ENCODE results near the gene BOLA1. TPM values are rescaled to one million over a fixed set of nuclear protein-coding genes. Genes with fewer than 3 reads are reported as not detected.
"Not testable (repeated sequence)": the region's sequence is repeated elsewhere in the genome, so short reads cannot be mapped to it uniquely, and the experiment has no call there.

BOLA1 gene
- total RNA-seq, 1 donor from 2014 or later = 15.3 TPM

- DNase-seq = not testable (repeated sequence)
Observed at GRCh38 chr1:149887196-149887455, 12.2 kb upstream of the BOLA1 start.

DNA sequence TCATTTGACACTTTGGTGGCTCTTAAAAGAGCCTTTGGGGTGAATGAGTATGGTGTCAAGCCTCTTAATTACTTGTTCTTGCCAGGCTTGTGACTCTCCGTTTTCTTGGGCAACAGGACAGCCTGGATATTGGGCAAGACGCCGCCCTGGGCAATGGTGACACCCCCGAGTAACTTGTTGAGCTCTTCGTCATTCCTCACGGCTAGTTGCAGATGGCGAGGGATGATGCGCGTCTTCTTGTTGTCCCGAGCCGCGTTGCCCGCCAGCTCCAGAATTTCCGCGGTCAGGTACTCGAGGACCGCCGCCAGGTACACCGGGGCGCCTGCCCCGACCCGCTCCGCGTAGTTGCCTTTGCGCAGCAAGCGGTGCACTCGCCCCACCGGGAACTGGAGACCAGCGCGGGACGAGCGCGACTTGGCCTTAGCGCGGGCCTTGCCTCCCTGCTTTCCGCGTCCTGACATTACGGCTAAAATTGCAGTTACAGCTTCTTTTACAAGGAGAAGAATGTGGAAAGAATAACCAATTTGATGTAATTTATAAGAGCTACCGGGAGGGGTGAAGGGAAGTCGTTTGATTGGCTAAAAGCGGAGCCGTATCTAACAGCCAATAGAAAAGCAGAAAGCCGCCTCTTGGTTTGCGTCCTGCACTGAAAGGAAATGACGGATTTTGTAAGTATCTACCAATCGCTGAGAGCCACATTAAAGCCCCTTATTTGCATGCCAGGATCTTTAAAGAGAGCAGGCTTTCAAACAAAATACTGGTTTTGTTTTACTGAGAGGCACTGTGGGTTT lies 11.7 kb upstream of the BOLA1 start:
- peak; percentile 99 for DNase-seq

- DNase-seq = peak; percentile 95
Observed at GRCh38 chr1:149888247-149888998, 10.9 kb upstream of the BOLA1 start.

GRCh38 chr1:149888999-149889289 lies 10.4 kb upstream of the BOLA1 start:
- peak; percentile 77 for DNase-seq

DNA sequence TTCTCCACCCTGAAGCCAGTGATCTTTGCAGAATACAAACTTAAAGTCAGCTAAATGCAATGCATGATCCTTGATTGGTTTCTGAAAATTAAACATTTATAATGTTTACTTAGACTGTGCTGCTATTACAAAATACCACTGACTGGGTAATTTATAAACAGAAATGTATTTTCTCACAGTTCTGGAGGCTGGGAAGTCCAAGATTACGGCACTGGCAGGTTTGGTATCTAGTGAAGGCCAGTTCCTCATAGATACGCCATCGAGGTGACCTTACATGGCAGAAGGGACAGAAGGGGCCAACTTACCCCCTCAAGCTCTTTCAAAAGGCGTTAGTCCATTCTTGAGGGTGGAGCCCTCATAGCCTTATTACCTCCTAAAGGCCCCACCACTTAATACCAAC lies 2.8 kb upstream of the BOLA1 start:
- no peak for DNase-seq

- no peak for DNase-seq
Observed at GRCh38 chr1:149903836-149904491, 4.6 kb downstream of the BOLA1 start.

GRCh38 chr1:149906570-149907075 lies 7.3 kb downstream of the BOLA1 start:
- no peak for DNase-seq

- DNase-seq = no peak
Observed at GRCh38 chr1:149914545-149914944, 15.2 kb downstream of the BOLA1 start.

GRCh38 chr1:149915429-149916192 lies 16.2 kb downstream of the BOLA1 start:
- no peak for DNase-seq

- no peak for DNase-seq
Observed at GRCh38 chr1:149916193-149916897, 17.0 kb downstream of the BOLA1 start.

DNA sequence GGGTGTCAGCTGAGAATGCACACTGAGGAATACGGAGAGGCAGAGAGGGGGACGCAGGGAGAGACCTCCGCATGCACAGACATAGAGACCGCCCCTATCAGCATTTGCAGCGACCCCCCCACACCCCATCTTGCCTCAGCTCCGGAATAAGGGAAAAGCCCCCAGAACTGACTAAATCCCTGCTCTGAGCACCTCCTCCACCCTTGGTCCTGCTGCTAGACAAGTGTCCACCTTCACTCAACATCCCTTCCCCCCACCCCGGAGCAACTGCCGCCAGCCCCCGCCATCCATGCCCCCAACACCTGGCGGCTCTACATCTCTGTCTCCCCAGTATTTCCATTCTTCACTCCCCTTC lies 17.5 kb downstream of the BOLA1 start:
- no peak for DNase-seq

GRCh38 chr1:149917571-149918144 lies 18.3 kb downstream of the BOLA1 start, which contains the start of gene SV2A:
Gene SV2A, minus strand, starts transcription at chr1:149917844. Its CDS starts 4,004 bp downstream, at chr1:149913840.
- DNase-seq = peak; percentile 69

GRCh38 chr1:149923626-149924025 lies 24.3 kb downstream of the BOLA1 start:
- no peak for DNase-seq

DNA sequence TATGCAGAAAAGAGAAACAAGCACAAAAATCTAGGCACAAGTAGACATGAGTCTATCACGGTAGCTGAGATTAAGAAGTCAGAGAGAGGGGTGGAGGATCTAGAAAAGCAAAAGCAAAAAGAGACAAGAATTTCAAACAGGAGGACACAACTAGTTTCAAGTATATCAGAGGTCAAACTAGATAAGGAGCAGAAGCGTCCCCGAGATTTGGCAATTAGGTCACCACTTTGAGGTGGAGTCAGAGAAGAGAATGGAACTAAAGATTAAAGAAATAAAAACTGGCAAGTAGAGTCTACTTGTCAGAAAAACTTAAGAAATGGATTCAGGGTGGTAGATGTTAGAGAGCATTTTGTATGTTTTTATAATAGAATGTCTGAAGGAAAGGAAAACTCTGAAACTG lies 26.0 kb downstream of the BOLA1 start:
- no peak for DNase-seq

GRCh38 chr1:149925751-149926150 lies 26.4 kb downstream of the BOLA1 start:
- no peak for DNase-seq

GRCh38 chr1:149926296-149926695 lies 26.9 kb downstream of the BOLA1 start:
- no peak for DNase-seq

GRCh38 chr1:149927056-149927562 lies 27.7 kb downstream of the BOLA1 start:
- DNase-seq = no peak

DNA sequence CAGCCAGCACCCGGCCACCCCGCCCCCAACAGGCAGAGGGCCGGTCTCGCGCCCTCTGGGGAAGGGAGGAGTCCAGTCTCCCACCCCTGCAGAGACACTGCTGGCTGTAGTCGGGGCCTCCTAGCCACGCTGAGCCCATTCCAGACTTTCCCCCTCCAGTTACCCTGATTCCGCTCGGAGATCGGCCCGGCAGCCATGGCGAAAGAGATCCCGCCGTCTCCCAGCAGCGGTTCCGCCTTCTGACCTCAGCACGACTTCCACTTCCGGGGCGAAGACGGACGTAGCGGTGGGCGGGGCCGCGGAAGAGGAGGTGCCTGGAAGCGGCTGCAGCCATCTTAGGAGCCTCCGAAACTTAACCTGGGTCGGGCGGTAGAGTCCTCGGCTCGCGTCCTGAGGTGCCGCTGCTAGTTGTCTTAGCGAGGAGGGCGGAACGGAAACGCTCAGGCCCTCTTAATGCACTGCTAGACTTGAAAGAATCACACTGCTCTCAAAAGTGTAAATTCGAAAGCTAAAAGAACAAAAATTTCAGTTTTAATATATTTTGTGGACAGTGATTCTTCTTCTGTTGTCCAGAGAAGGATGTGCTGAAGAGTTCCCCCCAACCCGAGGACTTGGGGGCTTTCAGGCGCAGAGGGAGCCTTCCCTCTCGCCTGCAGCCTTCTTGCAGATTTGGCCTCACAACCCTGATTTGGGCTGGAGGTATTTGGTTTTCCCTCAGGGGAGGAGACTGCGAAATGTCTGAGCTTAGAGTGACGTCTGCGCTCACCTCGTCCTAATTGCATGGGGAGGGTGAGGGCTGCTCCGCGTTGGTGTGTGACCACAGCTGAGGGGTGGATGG lies 28.4 kb downstream of the BOLA1 start, which contains the start of gene SF3B4:
SF3B4 (minus strand) TSS at position 241 of the 838 bp plus-strand sequence; CDS start at position 197, 44 bp downstream.
- peak; percentile 98 for DNase-seq

GRCh38 chr1:149928401-149928724 lies 29.0 kb downstream of the BOLA1 start:
- DNase-seq = no peak

GRCh38 chr1:149929856-149930255 lies 30.5 kb downstream of the BOLA1 start:
- no peak for DNase-seq

Data from tongue (tissue), 2 donors.